GM21360 (cell line): Measurements from ENCODE around the gene TNFSF12.
"Not testable (repeated sequence)": the region's sequence is repeated elsewhere in the genome, so short reads cannot be mapped to it uniquely, and the experiment has no call there.

Experiments used
- ATAC-seq: cut with Tn5 transposase; IDR thresholded peaks from one replicate; pipeline ENCODE4 v1.9.1; 2021; ENCODE audit warnings: mild to moderate bottlenecking, moderate library complexity; ENCODE audit not compliant: unreplicated experiment

Gene TNFSF12

DNA sequence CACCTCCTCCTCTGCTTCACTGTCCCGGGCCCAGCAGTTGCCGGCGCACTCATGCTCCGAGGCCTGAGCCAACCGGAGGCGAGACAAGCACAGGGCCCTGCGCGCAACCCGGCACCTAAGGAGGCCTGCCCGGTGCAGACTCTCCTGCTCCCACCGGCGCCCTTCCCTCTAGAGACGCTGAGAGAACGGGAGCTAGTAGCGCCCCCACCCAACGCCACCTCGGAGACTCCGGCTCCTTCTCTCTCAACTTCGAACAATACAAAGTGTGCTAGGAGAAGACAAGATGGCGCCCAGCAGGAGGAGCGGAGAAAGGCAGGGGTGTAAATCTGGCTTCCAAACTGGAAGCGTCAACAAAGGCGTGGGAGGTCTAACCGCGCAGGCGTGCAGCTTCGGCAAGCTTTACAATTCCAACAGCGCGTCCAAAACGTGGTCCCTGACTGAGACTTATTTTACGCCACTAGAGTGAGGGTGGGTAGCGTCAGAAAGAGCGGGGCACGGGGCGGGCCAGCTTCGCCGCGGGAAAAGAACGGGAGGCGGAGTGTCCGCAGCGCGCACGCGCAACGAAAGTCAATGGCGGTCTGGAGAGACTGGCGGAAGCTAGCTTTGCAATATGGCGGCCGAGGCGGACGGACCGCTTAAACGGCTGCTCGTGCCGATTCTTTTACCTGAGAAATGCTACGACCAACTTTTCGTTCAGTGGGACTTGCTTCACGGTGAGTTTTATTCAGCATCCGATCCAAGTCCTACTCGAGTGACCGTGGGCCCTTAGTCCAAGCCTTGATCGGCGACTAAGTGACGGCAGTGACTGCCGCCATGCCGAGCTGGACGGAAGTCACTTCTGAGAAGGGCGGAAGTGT lies 34.6 kb downstream of the TNFSF12 start, which contains the start of gene MPDU1:
Gene MPDU1, plus strand, starts transcription at position 600 of the 857 bp plus-strand sequence. Its CDS starts 11 bp downstream, at position 611.
- peak; percentile 56 for ATAC-seq

DNA sequence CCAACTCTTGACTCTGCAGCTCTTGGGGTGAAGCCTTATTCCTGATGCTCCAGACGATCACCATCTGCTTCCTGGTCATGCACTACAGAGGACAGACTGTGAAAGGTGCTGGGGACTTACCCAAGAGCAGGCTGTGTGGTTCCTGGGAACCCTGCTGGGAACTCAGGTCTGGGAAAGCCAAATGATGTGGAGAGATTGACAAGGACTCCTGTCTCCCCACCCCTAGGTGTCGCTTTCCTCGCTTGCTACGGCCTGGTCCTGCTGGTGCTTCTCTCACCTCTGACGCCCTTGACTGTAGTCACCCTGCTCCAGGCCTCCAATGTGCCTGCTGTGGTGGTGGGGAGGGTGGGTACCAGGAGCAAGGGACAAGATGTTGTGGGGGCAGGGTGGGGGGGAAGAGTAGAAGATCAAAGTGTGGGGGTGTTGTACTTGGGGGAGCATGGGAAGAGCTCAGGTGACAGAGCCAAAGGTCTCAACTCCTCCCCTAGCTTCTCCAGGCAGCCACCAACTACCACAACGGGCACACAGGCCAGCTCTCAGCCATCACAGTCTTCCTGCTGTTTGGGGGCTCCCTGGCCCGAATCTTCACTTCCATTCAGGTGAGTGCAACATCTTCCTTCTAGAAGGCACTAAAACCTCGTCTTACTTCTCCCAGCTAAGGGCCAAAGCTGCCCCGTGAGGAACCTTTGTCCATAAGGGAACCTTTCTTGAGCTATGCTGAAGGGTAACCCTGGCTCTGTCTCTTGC lies 38.0 kb downstream of the TNFSF12 start:
- no peak for ATAC-seq

DNA sequence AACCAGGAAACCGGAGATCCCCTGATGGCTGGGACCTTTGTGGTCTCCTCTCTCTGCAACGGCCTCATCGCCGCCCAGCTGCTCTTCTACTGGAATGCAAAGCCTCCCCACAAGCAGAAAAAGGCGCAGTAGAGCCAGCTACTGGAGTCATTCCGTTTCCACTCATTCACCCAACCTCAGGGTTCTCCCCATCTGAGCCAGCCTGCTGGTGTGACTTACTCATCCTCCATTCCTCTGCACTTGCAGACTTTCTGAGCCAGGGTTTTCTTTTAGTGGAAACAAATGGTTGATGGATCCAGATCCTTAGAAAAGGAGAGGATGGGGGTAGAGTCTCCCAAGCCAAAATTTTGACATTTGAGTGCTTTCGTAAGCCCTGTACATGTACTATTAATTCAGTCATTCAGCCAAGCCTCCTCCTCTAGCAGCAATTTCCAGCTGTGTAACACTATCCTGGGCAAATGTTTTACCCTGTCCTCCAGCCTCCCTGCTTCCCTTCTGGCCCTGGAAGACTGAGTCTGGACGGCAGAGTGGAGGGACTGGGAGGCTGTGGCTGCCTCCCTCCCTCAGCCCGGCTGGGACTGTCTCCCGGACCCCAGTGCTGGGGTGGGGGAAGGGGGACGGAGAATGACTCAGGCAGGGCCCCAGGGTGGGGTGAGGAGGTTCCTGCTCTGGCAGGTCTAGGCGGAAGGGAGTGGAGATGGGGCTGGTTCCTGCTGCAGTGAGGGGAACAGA lies 38.7 kb downstream of the TNFSF12 start:
- ATAC-seq, result no peak

DNA sequence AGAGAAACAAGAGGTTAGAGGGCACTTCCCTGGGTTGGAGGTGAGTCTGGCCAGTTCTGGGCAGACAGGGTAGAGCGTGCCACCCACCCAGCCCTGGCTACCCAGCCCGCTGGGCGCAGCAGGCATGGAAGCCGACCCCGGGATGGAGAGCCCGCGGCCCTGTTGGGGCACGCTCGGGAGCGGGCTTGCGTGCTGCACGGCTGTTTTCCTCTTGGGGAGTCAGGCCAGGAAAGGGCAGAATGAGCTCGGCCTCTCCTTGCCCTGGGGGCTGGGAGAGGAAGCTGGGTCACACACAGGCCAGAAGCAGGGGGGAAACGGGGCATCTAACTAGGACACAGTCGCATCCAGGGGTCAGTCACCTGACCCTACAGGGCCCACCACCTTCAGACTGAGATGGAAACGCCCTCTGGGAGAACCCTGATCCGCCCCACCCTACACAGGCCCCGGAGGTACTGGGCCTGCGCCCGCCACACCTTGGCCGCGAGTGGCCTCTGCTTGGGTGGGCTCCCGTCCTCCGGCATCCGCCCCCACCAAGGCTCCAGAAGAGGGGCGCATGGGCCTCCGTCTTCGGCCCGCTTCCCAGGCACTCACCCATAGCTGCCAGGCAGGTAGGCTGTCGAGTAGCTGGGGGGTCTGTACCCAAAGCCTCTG lies 39.8 kb downstream of the TNFSF12 start:
- no peak for ATAC-seq

DNA sequence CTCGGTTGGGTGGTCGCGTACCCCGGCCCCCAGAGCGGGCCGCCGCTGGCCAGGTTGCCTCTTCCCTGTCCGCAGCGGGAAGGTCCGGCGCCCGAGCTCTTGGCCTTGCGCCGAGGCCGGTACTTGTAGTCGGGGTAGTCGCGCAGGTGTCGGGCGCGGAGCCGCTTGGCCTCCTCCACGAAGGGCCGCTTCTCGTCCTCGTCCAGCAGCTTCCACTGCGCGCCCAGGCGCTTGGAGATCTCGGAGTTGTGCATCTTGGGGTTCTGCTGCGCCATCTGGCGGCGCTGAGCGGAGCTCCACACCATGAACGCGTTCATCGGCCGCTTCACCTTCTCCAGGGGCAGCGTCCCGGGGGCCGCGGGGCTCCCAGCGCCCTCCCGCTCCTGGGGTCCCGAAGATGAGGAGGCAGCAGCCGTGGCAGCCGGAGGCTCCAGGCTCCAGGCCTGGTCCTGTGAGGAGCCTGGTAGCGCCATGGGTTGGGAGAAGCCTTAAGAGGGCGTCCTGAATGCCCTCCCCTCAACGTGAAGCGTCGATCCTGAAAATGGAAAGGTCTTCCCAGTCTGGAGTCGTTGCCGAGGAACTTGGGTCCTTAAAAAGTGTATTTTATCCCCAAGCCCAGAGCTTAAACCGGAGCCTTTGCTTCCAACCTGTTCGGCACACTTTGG lies 40.5 kb downstream of the TNFSF12 start:
- ATAC-seq, result no peak

DNA sequence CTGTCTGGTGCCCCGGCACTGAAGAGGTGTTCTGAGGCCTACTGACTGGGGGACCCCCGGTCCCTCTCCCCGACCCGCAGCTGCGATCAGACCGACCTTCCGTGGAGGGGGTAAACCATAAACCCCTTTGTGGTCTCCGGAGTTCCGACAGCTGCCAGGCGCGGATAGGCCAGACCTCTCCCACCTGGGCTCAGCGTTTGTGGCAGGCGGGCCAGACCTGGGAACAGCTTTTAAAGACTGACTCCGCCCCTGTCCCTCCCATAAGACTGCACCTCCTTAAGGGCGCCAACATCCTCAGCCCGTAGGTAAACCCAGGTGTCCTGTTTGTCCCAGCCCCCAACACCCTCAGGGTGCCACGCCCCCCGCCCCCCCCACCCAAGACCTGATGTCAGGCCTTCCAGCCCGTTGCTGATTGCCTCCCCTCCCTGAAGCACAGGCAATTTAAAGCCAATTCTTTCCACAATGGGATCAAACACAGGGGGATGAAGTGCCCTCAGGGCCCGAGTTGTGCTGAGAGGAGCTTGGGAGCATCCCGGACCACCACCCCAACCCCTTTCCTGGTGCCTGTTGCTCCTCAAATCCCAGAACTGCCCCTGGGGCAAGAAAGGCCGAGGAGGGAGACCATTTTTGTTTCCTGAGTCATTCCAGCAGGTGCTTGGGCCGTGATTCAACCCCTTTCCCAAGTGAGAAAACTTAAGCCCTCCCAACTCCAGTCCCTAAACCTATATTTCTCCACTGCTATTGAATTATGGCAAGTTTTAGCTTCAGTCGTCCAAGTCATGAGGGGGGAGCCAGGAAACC lies 41.2 kb downstream of the TNFSF12 start, which contains the start of gene SOX15:
Gene SOX15, minus strand, starts transcription at position 204 of the 801 bp plus-strand sequence. CDS start 418 bp downstream, outside the sequence.
- no peak for ATAC-seq

DNA sequence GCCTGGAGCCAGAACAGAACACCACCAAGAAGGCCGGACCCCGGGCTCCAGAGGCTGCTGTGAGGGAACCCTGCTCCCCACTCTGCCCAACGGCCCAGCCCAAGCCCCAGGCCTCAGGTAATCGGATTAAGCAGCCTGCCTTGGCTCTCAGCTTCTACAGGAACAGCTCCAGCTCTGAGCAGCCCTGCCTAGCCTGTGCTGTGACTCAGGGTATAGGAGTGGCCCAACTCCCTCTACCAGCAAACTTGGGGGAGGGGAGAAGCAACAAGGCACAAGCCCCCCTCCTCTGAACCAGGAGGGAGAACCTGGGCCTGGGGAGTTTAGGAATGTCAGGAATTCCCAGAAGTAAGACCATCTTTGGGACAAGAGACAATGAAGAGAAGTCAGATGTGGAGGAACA lies 41.9 kb downstream of the TNFSF12 start:
- no peak for ATAC-seq

DNA sequence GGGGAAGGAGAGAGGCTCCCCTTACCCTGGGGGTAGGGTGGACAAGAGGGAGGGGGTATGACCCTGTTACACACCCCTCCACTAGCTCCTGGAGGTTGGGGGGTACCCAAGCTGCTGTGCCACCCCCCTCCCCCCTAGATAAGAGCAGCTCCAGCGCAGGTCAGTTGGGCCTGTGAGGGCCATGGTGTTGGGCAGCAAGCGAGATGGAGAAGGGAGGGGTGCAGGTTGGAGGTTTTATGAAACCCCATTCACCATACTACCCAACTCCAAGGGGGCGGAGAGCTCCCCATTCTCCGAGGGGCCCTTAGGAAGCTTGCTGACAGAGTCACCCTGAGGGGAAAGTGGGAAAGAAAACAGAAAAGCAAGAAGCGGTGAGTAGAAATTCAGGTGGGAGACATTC lies 42.7 kb downstream of the TNFSF12 start:
- ATAC-seq, result no peak

DNA sequence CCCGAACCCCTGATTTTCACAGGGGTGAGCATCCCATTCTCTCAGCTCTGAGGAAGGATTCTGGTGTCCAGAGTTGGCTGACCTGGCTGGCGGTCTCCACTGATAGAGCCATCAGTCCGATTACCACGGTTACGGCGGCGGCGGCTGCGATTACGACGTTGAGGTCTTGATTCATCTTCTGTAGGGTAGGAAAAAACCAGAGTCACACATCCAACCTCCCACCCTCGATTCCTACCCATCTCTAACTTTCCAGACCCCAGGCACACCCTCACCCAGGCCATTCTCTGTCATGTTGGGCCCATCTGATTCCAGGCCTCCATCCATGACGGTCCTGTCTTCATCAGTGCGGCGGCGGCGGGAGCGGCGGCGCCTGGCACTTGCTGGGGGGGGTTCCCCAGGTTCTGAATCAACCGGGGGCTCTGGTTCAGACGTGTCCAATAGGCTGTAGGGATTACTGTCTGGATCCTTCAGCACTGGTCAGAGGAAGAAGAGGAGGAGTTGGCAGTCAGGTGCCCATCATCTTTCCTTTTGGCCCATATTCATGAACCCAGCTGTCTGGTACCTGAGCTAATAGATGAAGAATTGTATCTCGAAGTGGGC lies 43.7 kb downstream of the TNFSF12 start:
- ATAC-seq, result no peak

DNA sequence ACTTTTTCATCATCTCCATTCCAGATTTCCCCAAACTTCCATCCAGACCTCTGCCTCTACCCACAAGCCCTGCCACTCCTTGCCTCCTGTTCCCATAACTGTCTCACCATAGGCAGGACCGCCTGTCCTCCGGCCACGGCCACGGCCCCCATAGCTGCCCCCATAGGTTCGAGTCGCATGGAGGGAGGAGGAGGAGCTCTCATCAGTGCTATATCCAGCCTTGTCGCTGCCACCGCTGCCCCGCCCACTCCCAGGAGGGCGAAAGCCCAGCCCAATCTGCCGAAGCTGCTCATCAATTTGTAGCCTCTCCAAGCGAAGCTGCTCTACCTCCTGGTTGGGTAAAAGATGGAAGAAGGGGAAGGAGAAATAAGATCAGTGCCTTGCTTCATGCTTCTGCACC lies 44.4 kb downstream of the TNFSF12 start:
- ATAC-seq, result no peak

DNA sequence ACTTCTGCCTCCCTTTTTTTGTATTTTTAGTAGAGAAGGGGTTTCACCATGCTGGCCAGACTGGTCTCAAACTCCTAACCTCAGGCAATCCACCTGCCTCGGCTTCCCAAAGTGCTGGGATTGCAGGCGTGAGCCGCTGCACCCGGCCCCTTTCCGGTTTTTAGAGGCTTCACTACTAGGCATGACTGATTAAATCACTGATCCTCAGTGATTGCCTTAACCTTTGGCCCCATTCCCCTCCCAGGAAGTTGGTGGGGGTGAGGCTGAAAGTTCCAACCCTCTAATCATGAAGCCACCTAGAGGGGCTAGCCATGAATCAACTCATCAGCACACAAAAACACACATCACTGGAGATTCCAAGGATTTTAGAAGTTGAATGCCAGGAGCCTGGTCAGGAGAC lies 48.7 kb downstream of the TNFSF12 start:
- not testable (repeated sequence) for ATAC-seq

DNA sequence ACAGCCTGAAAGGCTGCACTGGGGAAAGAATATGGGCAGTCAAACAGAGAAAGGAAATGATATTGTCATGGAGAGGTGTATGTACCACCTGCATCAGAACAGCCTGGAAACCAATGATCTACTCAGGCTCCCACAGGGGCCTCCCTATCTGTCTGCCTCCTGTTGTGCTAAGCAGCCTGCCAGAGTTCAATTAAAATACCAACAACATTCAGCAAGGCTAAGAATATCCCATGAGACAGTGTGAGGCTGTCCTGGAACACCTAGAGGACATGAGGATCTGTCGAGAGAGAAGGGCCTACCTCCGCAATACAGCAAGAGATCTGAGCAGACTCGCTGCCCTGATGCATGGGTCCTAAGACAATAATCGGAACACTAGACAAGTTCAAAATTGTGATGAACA lies 57.4 kb downstream of the TNFSF12 start:
- ATAC-seq, result no peak
